Right lobe of liver (tissue), 6 donors: ENCODE data around the gene FLT1. TPM values are rescaled to one million over a fixed set of nuclear protein-coding genes. Genes with fewer than 3 reads are reported as not detected.

Experiments used
- ATAC-seq, 4 donors: fragments of 200-7000 bp; cut with Tn5 transposase; one replicate each; pipeline ENCODE4 v1.9.1; 2020; ENCODE audit warnings: mild to moderate bottlenecking in 4 of 4, moderate library complexity in 4 of 4
- DNase-seq, 3 donors: peaks; one replicate each; pipeline ENCODE4 v3.0.0-alpha.2; 2020
- H3K27ac ChIP-seq, 3 donors: fragments of 200-600 bp; one replicate each; pipeline ENCODE4 v1.8.0; 2022
- H3K27me3 ChIP-seq, 2 donors: fragments of 200-600 bp; one replicate each; pipeline ENCODE4 v1.8.0; 2022
- H3K36me3 ChIP-seq, 4 donors: fragments of 200-600 bp; sonication (generic) in 1 of 4; one replicate each; pipeline versions ENCODE4 v1.5.1 to v1.8.0; 2017 to 2022; ENCODE audit warnings: control low read depth in 1 of 4
- H3K4me1 ChIP-seq, 4 donors: fragments of 200-600 bp; sonication (generic) in 1 of 4; one replicate each; pipeline versions ENCODE4 v1.5.1 to v1.8.0; 2017 to 2022; ENCODE audit warnings: control low read depth in 1 of 4
- H3K4me3 ChIP-seq, 3 donors: fragments of 200-600 bp; one replicate each; pipeline ENCODE4 v1.8.0; 2022
- H3K9me3 ChIP-seq, 4 donors: fragments of 200-600 bp; sonication (generic) in 1 of 4; one replicate each; pipeline versions ENCODE4 v1.5.1 to v1.8.0; 2017 to 2022; ENCODE audit warnings: control low read depth in 1 of 4
- POLR2A ChIP-seq: fragments of 450-650 bp; IDR thresholded peaks from one replicate; pipeline ENCODE4 v1.6.1; 2017; ENCODE audit warnings: antibody characterized with exemption, mild to moderate bottlenecking
- WGBS: methylation state at CpG from one replicate; pipeline ENCODE4 v1.1.6; 2018; ENCODE audit warnings: low coverage, low lambda C conversion rate; ENCODE audit not compliant: insufficient coverage; ENCODE audit errors: missing lambda C conversion rate; 5-methylcytosine and 5-hydroxymethylcytosine counted together
- intact Hi-C, 2 donors: fragments of 100-400 bp; cut with DNase I; formaldehyde crosslinking; loops; one replicate each; pipeline versions ENCODE4 v1.11.2 to v1.14.1; 2022
- total RNA-seq, 6 experiments: library from RNA; depleted of rRNA in 2 of 6; stranded (reverse); fragments of >200 nt in 2 of 6; fragmentation: NEBNext Ultra II Directional in 3 of 6; extraction: Animal tissue kit (Norgen Biotek cat#: 25700) in 3 of 6; gene quantifications; one replicate each; pipeline versions ENCODE4 v1.1.0 to v1.2.4, GENCODE V29; 2016 to 2023
- TF ChIP-seq, protein P1 (sequence below), 4 donors: fragments of 200-600 bp in 3 of 4; fragments of 450-650 bp in 1 of 4; IDR thresholded peaks; one replicate each; pipeline versions ENCODE4 v1.5.1 to v1.8.0; 2016 to 2022; ENCODE audit warnings: antibody characterized with exemption in 4 of 4, mild to moderate bottlenecking in 2 of 4
- donor health status: DM: no; HTN: yes; CAD: no.
- donor health status: DM: no; HTN: no; CAD: no.
- donor health status: DM: no; HTN: no; CAD: no.
- donor health status: DM: no; HTN: yes; CAD: no.
- donor health status: DM: no; HTN: yes; CAD: no.

FLT1 gene
- total RNA-seq, 6 experiments from 2014 or later = 10.6 to 66.4 (median 20.5) TPM

DNA sequence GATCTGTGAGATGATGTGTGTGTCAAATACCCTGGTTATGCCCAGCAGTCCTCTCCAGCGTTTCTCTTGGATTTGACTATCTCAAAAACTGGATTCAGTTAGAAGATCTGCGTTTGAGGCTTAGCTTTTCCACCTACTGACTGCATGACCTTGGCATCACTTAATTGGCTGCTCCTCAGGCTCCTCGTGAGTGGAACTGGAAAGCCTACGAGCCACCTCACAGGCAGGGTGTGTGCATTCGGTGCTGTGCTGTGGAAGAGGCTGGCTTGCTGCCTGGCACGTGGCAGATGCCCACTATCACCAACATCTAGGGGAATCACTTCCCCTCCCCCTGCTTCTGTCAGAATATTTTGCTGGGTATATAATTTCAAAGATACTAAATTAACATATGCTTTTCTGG is 25.6 kb downstream of the FLT1 start:
- WGBS = 64% methylated on average over 5 of the region's 6 CpGs
- no peak overlapping the region for H3K27ac ChIP-seq
- no peaks in the 10 kb centered on the region for H3K36me3 ChIP-seq
- no peak for TF ChIP-seq POLR2A
- H3K4me3 ChIP-seq = no peak overlapping the region
- ATAC-seq = no peak
- no peaks in the 10 kb centered on the region for H3K9me3 ChIP-seq
- H3K4me1 ChIP-seq = no peaks in the 10 kb centered on the region
- intact Hi-C loops = no loop called here
- no peak for DNase-seq
- H3K27me3 ChIP-seq = no peaks in the 10 kb centered on the region

DNA sequence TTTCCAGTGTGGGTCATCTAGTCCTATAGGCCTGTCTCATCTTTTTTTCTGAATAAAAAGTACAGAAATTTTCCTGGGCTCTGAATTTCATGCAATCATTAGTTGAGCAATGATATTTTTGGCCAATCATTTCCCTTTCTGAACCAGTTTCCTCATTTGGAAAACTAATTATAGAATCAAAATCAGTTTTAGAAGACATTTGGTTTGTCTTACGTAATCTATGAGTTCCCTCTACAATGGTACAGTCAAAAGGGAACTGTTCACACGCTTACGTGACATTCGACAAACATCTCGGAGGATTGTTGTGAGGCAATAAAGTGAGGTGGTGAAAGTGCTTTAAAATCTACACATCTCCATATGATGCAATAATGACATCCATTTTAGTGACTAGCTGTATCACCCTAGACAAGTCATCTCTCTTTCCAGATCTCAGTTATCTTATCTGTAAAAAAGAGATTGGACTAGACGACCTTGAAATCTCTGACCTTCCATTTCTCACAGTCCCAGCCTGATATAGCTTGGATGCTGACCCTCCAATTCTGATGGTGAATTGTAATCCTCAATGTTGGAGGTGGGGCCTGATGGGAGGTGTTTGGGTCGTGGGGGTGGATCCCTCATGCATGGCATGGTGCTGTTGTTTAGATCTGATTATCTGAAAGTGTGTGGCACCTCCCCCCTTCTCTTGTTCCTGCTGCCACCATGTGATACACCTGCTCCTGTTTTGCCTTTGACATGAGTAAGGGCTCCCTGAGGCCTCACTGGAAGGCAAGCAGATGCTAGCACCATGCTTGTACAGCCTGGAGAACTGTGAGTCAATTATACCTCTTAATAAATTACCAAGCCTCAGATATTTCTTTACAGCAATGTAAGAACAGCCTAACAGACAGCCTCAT is 26.7 kb downstream of the FLT1 start:
- no peak overlapping the region for H3K4me3 ChIP-seq
- H3K36me3 ChIP-seq = no peaks in the 10 kb centered on the region
- DNase-seq = no peak
- intact Hi-C loops = no loop called here
- peak in 3 of 4 donors; percentile 16 to 50 (median 45) for ATAC-seq
- TF ChIP-seq POLR2A = no peak
- TF ChIP-seq, protein P1, sequence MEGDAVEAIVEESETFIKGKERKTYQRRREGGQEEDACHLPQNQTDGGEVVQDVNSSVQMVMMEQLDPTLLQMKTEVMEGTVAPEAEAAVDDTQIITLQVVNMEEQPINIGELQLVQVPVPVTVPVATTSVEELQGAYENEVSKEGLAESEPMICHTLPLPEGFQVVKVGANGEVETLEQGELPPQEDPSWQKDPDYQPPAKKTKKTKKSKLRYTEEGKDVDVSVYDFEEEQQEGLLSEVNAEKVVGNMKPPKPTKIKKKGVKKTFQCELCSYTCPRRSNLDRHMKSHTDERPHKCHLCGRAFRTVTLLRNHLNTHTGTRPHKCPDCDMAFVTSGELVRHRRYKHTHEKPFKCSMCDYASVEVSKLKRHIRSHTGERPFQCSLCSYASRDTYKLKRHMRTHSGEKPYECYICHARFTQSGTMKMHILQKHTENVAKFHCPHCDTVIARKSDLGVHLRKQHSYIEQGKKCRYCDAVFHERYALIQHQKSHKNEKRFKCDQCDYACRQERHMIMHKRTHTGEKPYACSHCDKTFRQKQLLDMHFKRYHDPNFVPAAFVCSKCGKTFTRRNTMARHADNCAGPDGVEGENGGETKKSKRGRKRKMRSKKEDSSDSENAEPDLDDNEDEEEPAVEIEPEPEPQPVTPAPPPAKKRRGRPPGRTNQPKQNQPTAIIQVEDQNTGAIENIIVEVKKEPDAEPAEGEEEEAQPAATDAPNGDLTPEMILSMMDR (IDR thresholded peaks at IDR 0.05) = no peak
- H3K4me1 ChIP-seq = no peaks in the 10 kb centered on the region
- no peaks in the 10 kb centered on the region for H3K27me3 ChIP-seq
- no peaks in the 10 kb centered on the region for H3K9me3 ChIP-seq
- WGBS = 35% methylated on average over 7 of the region's 7 CpGs
- no peak overlapping the region for H3K27ac ChIP-seq

DNA sequence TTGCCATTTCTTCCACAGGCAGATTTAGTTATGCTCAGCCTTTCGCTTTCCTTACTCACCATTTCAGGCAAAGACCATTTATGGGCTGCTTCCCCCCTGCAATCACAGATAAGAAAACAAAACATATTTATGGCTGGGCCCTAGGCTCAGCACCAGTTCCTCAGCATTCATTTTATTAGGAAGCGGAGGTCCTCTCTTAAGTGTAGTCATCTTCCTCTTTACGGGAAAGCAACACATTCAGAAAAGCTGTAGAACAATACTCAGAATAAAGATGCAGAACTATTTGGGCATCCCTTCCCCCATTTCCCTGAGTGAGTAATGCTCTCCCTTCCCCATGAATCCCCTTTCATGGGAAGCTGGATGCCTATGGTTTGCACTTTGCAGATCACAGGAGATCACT is 27.9 kb downstream of the FLT1 start:
- H3K9me3 ChIP-seq = no peaks in the 10 kb centered on the region
- DNase-seq (no peak), ATAC-seq (peak; percentile 34 to 59 (median 50))
- no peaks in the 10 kb centered on the region for H3K27me3 ChIP-seq
- H3K27ac ChIP-seq = no peak overlapping the region
- H3K36me3 ChIP-seq = no peaks in the 10 kb centered on the region
- TF ChIP-seq, protein P1 (IDR thresholded peaks at IDR 0.05) = no peak
- TF ChIP-seq POLR2A = no peak
- H3K4me1 ChIP-seq = no peaks in the 10 kb centered on the region
- H3K4me3 ChIP-seq = no peak overlapping the region
- intact Hi-C loops = no loop called here
- 61% methylated on average over 3 of the region's 3 CpGs for WGBS

DNA sequence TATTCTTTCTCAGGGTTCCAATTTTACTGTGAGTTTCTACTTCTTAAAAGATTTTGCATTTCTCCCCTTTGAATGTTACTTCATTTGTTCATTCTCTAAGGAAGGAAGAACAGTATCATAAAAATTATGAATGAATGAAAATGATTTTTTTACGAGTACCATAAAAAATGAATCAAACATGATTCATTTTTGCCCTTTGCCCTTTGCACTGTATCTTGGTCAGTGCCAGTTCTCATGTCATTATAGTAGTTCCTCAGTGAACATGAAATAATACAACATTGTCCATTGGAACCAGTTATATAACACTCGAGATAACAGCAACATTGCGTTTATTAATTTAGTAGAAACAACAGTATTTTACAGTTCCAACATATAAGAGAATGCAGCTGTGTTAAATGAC is 28.8 kb downstream of the FLT1 start:
- no peak for DNase-seq
- H3K27me3 ChIP-seq = no peaks in the 10 kb centered on the region

More for the DNA sequence above, 28.8 kb downstream of the FLT1 start:
- intact Hi-C loops = no loop called here
- TF ChIP-seq, protein P1 (IDR thresholded peaks at IDR 0.05) = no peak
- no peak for TF ChIP-seq POLR2A
- Histone ChIP-seq H3K27ac (no peak overlapping the region), H3K9me3 (no peaks in the 10 kb centered on the region), H3K4me1 (no peaks in the 10 kb centered on the region), H3K4me3 (no peak overlapping the region), H3K36me3 (no peaks in the 10 kb centered on the region)
- 62% methylated on average over 3 of the region's 3 CpGs for WGBS
- ATAC-seq = no peak
